Bronchial epithelial cell (primary cell): Measurements from ENCODE around the gene TTLL11. TPM values are rescaled to one million over a fixed set of nuclear protein-coding genes. Genes with fewer than 3 reads are reported as not detected.
A peak's percentile ranks its signal among the peaks of the same experiment; 100 is the strongest.
"Not testable (repeated sequence)": the region's sequence is repeated elsewhere in the genome, so short reads cannot be mapped to it uniquely, and the experiment has no call there.

ENCODE experiments used
- DNase-seq: peaks from one replicate; pipeline ENCODE4 v3.0.0-alpha.2; 2010; ENCODE audit warnings: low read depth
- FAIRE-seq: peaks from 2 replicates; lab custom pipeline; 2011; peaks lifted over from hg19 to GRCh38; lab: Jason Lieb, UNC
- H3K27me3 ChIP-seq: 2 replicates; pipeline ENCODE4 v1.5.1; 2011; ENCODE audit warnings: low read length; ENCODE audit not compliant: control insufficient read depth, insufficient read depth
- H3K36me3 ChIP-seq: 2 replicates; pipeline ENCODE4 v1.5.1; 2011; ENCODE audit warnings: low read length; ENCODE audit not compliant: control insufficient read depth, insufficient read depth
- H3K4me3 ChIP-seq: 2 replicates; pipeline ENCODE4 v1.5.1; 2011; ENCODE audit warnings: mild to moderate bottlenecking, low read depth, low read length, control low read depth
- total RNA-seq: library from RNA; depleted of rRNA; stranded (reverse); fragments of >200 nt; gene quantifications from 2 replicates; pipeline ENCODE4 v1.2.1, GENCODE V29; 2014
- TF ChIP-seq, protein P1 (sequence below): IDR thresholded peaks from 2 replicates; pipeline ENCODE4 v1.5.1; 2011; ENCODE audit warnings: mild to moderate bottlenecking, moderate library complexity, low read length, control low read depth, inconsistent platforms; ENCODE audit not compliant: insufficient read depth, severe bottlenecking

TTLL11 gene
- total RNA-seq, 1 donor from 2014 or later: 1.8 TPM

DNA sequence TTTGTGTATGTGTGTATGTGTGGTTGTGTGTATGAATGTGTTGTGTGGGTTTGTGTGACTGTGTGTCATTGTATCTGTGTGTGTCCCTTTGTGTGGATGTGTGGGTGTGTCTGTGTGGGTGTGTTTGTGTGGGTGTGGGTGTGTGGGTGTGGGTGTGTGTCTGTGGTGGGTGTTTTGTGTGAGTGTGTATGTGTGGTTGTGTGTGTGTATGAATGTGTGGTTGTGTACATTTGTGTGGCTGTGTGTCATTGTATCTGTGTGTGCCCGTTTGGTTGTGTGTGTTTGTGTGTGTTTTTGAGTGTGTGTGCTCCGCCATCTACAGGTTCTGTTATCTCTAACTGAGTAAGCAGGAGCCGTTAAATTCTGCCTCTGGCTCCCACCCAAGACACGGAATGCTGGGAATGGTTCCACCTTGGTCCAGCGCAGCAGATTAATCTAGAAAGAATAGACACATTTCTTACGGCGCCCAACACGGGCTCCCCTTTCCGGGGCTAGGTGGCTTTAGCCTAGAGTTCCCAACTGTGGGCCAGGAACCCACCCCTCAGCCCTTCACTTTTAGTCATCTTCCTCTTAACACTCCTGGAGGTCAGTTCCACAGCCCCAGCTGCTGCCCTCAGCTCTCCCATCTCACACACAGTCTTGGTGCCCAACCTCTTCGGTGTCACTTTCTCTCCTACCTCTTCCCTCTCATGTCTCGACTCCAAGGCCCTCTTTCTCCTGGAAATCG, 197.1 kb downstream of the TTLL11 start:
- H3K36me3 ChIP-seq: peaks cover 1% of the 10 kb centered on the region

DNA sequence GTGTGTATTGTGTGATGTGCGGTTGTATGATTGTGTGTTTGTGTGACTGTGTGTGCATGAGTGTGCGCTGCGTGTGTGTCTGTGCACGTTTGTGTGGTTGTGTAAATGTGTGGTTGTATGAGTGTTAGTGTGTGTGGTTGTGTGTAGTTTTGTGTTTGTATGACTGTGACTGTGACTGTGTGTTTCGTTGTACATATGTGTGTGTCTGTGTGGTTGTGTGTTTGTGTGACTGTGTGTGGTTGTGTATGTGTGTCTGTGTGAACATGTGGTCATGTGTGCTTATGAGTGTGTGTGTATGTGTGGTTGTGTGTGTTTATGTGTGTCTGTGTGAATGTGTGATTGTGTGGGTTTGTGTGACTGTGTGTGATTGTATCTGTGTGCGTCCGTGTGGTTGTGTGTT, 197.8 kb downstream of the TTLL11 start:
- Histone ChIP-seq H3K4me3 (no peak overlapping the region), H3K27me3 (no peaks in the 10 kb centered on the region), H3K36me3 (peaks cover 1% of the 10 kb centered on the region)
- DNase-seq: no peak
- peak; percentile 99 for FAIRE-seq
- TF ChIP-seq, protein P1, sequence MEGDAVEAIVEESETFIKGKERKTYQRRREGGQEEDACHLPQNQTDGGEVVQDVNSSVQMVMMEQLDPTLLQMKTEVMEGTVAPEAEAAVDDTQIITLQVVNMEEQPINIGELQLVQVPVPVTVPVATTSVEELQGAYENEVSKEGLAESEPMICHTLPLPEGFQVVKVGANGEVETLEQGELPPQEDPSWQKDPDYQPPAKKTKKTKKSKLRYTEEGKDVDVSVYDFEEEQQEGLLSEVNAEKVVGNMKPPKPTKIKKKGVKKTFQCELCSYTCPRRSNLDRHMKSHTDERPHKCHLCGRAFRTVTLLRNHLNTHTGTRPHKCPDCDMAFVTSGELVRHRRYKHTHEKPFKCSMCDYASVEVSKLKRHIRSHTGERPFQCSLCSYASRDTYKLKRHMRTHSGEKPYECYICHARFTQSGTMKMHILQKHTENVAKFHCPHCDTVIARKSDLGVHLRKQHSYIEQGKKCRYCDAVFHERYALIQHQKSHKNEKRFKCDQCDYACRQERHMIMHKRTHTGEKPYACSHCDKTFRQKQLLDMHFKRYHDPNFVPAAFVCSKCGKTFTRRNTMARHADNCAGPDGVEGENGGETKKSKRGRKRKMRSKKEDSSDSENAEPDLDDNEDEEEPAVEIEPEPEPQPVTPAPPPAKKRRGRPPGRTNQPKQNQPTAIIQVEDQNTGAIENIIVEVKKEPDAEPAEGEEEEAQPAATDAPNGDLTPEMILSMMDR: no peak

More for the DNA sequence above, 197.1 kb downstream of the TTLL11 start:
- FAIRE-seq (no peak), DNase-seq (no peak)
- TF ChIP-seq, protein P1: no peak
- Histone ChIP-seq H3K27me3 (no peaks in the 10 kb centered on the region), H3K4me3 (no peak overlapping the region)

DNA sequence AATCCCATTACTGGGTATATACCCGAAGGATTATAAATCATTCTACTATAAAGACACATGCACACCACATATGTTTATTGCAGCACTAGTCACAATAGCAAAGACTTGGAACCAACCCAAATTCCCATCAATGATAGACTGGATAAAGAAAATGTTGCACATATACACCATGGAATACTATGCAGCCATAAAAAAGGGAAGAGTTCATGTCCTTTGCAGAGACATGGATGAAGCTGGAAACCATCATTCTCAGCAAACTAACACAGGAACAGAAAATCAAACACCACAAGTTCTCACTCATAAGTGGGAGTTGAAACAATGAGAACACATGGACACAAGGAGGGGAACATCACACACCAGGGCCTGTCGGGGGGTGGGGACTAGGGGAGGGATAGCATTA, 198.7 kb downstream of the TTLL11 start:
- not testable (repeated sequence) for FAIRE-seq, H3K4me3 ChIP-seq, H3K36me3 ChIP-seq, H3K27me3 ChIP-seq, DNase-seq

DNA sequence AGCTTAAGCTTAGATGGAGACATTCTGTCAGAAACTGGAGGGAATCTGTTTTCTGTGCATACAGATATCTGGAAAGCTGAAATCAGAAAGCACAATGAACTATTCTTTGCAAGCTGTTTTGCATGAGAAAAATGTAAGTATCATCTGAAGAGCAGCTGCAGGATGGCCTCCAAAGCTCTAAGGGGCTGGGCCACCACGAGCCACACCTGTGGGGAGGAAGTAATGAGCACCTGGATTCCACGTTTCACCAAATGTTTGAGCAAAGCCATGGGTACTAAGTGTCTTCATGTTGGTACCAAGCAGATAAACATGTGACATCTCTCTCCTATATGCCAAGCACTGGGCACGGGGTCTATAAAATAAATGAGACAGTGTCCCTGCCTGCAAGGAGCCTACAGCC, 199.3 kb downstream of the TTLL11 start:
- TF ChIP-seq, protein P1: no peak
- Histone ChIP-seq H3K4me3 (no peak overlapping the region), H3K27me3 (no peaks in the 10 kb centered on the region), H3K36me3 (peaks cover 1% of the 10 kb centered on the region)
- DNase-seq (no peak), FAIRE-seq (no peak)

DNA sequence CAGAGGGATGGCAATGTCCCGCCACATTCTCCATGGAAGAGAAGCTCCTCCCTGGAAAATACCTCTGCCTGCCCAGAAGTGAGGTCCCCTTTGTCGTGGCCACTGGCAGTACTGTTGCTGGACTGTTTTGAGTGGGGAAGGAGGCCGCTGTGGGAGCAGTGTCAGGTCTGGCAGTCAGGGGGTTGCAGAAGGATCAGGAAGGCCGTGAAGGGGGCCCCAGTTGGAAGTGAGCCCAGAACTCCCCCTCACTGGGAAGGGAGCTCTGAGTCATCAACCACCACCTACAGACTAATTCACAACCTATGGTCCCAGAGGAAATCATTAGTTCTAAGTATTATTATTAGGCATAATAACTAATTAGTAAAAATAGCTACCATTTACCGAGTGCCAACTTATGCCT, 200.4 kb downstream of the TTLL11 start:
- Histone ChIP-seq H3K36me3 (peaks cover 1% of the 10 kb centered on the region), H3K4me3 (no peak overlapping the region), H3K27me3 (no peaks in the 10 kb centered on the region)
- TF ChIP-seq, protein P1: no peak
- DNase-seq: no peak
- no peak for FAIRE-seq

DNA sequence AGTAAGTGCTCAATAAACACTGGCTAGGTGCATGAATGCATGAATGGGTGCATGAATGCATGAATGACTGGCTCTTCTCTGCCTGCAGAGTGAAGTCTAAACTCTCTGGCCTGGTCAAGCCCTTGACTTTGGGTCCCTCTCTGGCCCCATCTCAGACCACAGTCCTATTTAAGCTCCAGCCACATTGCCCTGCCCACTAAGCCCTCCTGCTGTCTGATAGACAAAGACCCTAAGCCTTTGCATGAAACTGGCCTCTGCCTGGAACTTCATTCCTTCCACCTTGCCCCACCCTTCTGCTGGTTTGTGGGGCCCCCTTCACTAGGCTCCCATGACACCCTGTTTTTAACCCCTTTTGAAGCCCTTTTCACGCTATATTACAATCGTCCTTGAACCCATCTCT, 202.4 kb downstream of the TTLL11 start:
- FAIRE-seq: no peak
- Histone ChIP-seq H3K4me3 (no peak overlapping the region), H3K36me3 (peaks cover 1% of the 10 kb centered on the region), H3K27me3 (no peaks in the 10 kb centered on the region)
- TF ChIP-seq, protein P1: no peak
- DNase-seq: no peak
